ENCODE results near the gene SP110. TPM values are rescaled to one million over a fixed set of nuclear protein-coding genes. Genes with fewer than 3 reads are reported as not detected.

The SP110 gene
- total and polyA plus RNA-seq, 2 donors (not counting 3 experiments of a cell fraction or from before 2014, with no cell fraction given) = 10.2 to 10.7 TPM

GRCh38 chr2:230184727-230185578 is 34.8 kb downstream of the SP110 start:
- no peak for FAIRE-seq
- no peak overlapping the region for H3K4me3 ChIP-seq (replicated peaks in 1 of 3; ENCODE audit: insufficient read depth in 1 of 3, low read depth in 1 of 3, low read length in 3 of 3)
- no peaks in the 10 kb centered on the region for H3K9me1 ChIP-seq (replicated peaks; ENCODE audit: control insufficient read depth, extremely low read depth, insufficient read depth, low read length)
- intact Hi-C loops (cut with micrococcal nuclease) (no loop called here), dilution Hi-C loops (cut with MboI; ENCODE audit: extremely low pct_ligation_motif_present, low sequenced_read_pairs) (no loop called here)
- H3K27me3 ChIP-seq (ENCODE audit: control insufficient read depth in 2 of 2, insufficient read depth in 2 of 2, low read length in 2 of 2) = no peaks in the 10 kb centered on the region
- no peaks in the 10 kb centered on the region for H3K9me3 ChIP-seq (replicated peaks; ENCODE audit: control insufficient read depth, insufficient read depth, low read length)
- H2AFZ ChIP-seq (ENCODE audit: low read depth, low read length) = no peak overlapping the region
- H3K4me1 ChIP-seq (ENCODE audit: control insufficient read depth, extremely low read depth, insufficient read depth, low read length) = no peaks in the 10 kb centered on the region
- no TSS peak for BruUV-seq (replicated peaks)
- ChIA-PET CTCF (no interaction called here), POLR2A (no interaction called here)
- no peaks in the 10 kb centered on the region for H4K20me1 ChIP-seq (replicated peaks; ENCODE audit: control insufficient read depth, extremely low read depth, insufficient read depth, low read length)
- no peak overlapping the region for H3K9ac ChIP-seq (replicated peaks; ENCODE audit: extremely low read depth, insufficient read depth, low read length)
- TF ChIP-seq POLR2A (IDR thresholded peaks at IDR 0.05; ENCODE audit: low read depth, low read length) (no peak), POLR2AphosphoS5 (IDR thresholded peaks at IDR 0.05; ENCODE audit: insufficient read depth, low read depth, low read length) (no peak), MYC (IDR thresholded peaks at IDR 0.05; ENCODE audit: low read depth, low read length) (no peak), JUN (IDR thresholded peaks at IDR 0.05; ENCODE audit: borderline replicate concordance, insufficient read depth, insufficient read length, low read depth) (no peak), FOS (IDR thresholded peaks at IDR 0.05; ENCODE audit: borderline replicate concordance, insufficient read depth, low read length) (no peak), GATA2 (IDR thresholded peaks at IDR 0.05; ENCODE audit: insufficient read depth, insufficient read length, low read depth, low read length) (no peak), MAX (IDR thresholded peaks at IDR 0.05; ENCODE audit: insufficient read depth, insufficient read length) (no peak), CTCF (IDR thresholded peaks at IDR 0.05; ENCODE audit: extremely low read depth in 1 of 2, insufficient read depth in 1 of 2, low read depth in 1 of 2, low read length in 2 of 2) (no peak), EZH2 (IDR thresholded peaks at IDR 0.05; ENCODE audit: borderline replicate concordance, low read depth, low read length, severe bottlenecking) (no peak)
- H3K27ac ChIP-seq (ENCODE audit: insufficient read depth, low read depth, low read length) = no peak overlapping the region
- H3K4me2 ChIP-seq (ENCODE audit: insufficient read depth, low read length) = no peak overlapping the region
- H3K79me2 ChIP-seq (ENCODE audit: control insufficient read depth, insufficient read depth, low read length) = no peaks in the 10 kb centered on the region
- DNase-seq (ENCODE audit: low read depth, low spot score) = no peak
- no peaks in the 10 kb centered on the region for H3K36me3 ChIP-seq (ENCODE audit: control insufficient read depth in 2 of 2, extremely low read depth in 1 of 2, insufficient read depth in 2 of 2, low read length in 2 of 2)
